Endodermal cell (in vitro differentiated cells): ENCODE measurements around the gene DPP6. TPM values are rescaled to one million over a fixed set of nuclear protein-coding genes. Genes with fewer than 3 reads are reported as not detected.

Source experiments
- DNase-seq: peaks from one replicate; pipeline ENCODE4 v3.0.0-alpha.2; 2017
- H3K27ac ChIP-seq: 2 replicates; pipeline ENCODE4 v1.5.1; 2013; ENCODE audit warnings: mild to moderate bottlenecking, low read depth, low read length, moderate library complexity
- H3K27me3 ChIP-seq: 2 replicates; pipeline ENCODE4 v1.6.1; 2013; ENCODE audit warnings: mild to moderate bottlenecking, low read length, moderate library complexity; ENCODE audit not compliant: insufficient read depth, control insufficient read depth, poor library complexity, severe bottlenecking
- H3K36me3 ChIP-seq: 2 replicates; pipeline ENCODE4 v1.7.0; 2013; ENCODE audit warnings: mild to moderate bottlenecking, low read length, moderate library complexity; ENCODE audit not compliant: control insufficient read depth, insufficient read depth
- H3K4me1 ChIP-seq: one replicate; pipeline ENCODE4 v1.7.0; 2013; ENCODE audit warnings: low read length; ENCODE audit not compliant: control insufficient read depth, insufficient read depth
- H3K4me3 ChIP-seq: 2 replicates; pipeline ENCODE4 v1.5.1; 2013; ENCODE audit warnings: mild to moderate bottlenecking, low read length, moderate library complexity
- H3K9ac ChIP-seq: 2 replicates; pipeline ENCODE4 v1.6.1; 2013; ENCODE audit warnings: mild to moderate bottlenecking, low read length, moderate library complexity; ENCODE audit not compliant: poor library complexity, severe bottlenecking; ENCODE audit errors: extremely low read depth
- H3K9me3 ChIP-seq: 2 replicates; pipeline ENCODE4 v1.6.1; 2013; ENCODE audit warnings: mild to moderate bottlenecking, low read length, moderate library complexity; ENCODE audit not compliant: control insufficient read depth
- H3K27ac Mint-ChIP-seq: 2 replicates; pipeline ENCODE4 v1.8.0; 2020; ENCODE audit warnings: mixed read lengths
- H3K27me3 Mint-ChIP-seq: 2 replicates; pipeline ENCODE4 v1.8.0; 2021; ENCODE audit warnings: mild to moderate bottlenecking, mixed read lengths; ENCODE audit not compliant: insufficient read depth
- H3K36me3 Mint-ChIP-seq: 2 replicates; pipeline ENCODE4 v1.8.0; 2020; ENCODE audit warnings: low read depth, mixed read lengths
- H3K4me1 Mint-ChIP-seq: 2 replicates; pipeline ENCODE4 v1.8.0; 2020; ENCODE audit warnings: mixed read lengths
- H3K4me3 Mint-ChIP-seq: 2 replicates; pipeline ENCODE4 v1.8.0; 2020; ENCODE audit warnings: mild to moderate bottlenecking, moderate library complexity, mixed read lengths
- H3K9me3 Mint-ChIP-seq: 2 replicates; pipeline ENCODE4 v1.8.0; 2020; ENCODE audit warnings: mild to moderate bottlenecking, mixed read lengths
- CTCF ChIP-seq: fragments of 200-600 bp; sonication (generic); conservative IDR thresholded peaks from 2 replicates; pipeline ENCODE4 v1.5.0; 2021; ENCODE audit warnings: antibody characterized with exemption, mild to moderate bottlenecking
- WGBS, 2 experiments: methylation state at CpG; one replicate each; pipeline versions ENCODE4 v1.1.5 to v1.1.7; 2013; ENCODE audit warnings: missing lambda C conversion rate in 2 of 2, mixed read lengths in 1 of 2; ENCODE audit not compliant: insufficient coverage in 1 of 2, insufficient read length in 1 of 2; 5-methylcytosine and 5-hydroxymethylcytosine counted together
- total RNA-seq, 2 donors: library from RNA; stranded (reverse); fragmentation: NEBNext Ultra II Directional in 1 of 2; extraction: Animal tissue kit (Norgen Biotek cat#: 25700) in 1 of 2; gene quantifications; 2 replicates in 1 of 2; 3 replicates in 1 of 2; pipeline ENCODE4 v1.2.1, GENCODE V29; 2021

Gene DPP6
- total RNA-seq, 2 donors from 2014 or later = 1.7 to 3.0 TPM

GRCh38 chr7:154695836-154696235 lies 643.6 kb downstream of the DPP6 start:
- DNase-seq = no peak
- Histone ChIP-seq H3K9ac (no peak overlapping the region), H3K4me3 (no peak overlapping the region), H3K27me3 (no peaks in the 10 kb centered on the region), H3K4me1 (no peaks in the 10 kb centered on the region), H3K36me3 (no peaks in the 10 kb centered on the region), H3K27ac (no peak overlapping the region), H3K9me3 (no peaks in the 10 kb centered on the region)
- H3K9me3 Mint-ChIP-seq = no peaks in the 10 kb centered on the region
- no peak overlapping the region for H3K27ac Mint-ChIP-seq
- peaks cover 6% of the 10 kb centered on the region for H3K4me1 Mint-ChIP-seq
- WGBS, 2 experiments = 92 to 95% methylated on average over 9 to 14 of the region's 14 CpGs
- no peak for TF ChIP-seq CTCF
- no peaks in the 10 kb centered on the region for H3K36me3 Mint-ChIP-seq
- no peak overlapping the region for H3K4me3 Mint-ChIP-seq
- H3K27me3 Mint-ChIP-seq = no peaks in the 10 kb centered on the region

DNA sequence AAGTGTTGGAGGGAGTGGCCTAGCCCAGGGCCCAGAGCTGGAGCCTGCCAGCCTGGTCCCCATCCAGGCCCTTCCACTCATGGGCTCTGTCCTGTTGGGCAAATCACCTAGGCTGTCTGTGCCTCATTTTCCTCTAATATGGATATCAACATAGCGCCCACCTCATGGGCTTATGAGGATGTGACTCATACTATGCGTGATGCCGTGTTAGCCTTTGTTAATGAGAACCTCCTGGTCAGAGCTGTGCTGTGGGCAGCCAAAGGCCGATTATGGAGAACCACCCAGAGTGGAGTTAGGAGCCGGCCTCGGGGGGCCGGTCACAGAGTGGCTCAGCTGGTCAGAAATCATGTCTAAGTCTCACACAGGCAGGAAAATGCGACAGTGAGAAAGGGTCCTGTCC lies 644.4 kb downstream of the DPP6 start:
- 92 to 95% methylated on average over 6 to 8 of the region's 8 CpGs for WGBS, 2 experiments
- no peak overlapping the region for H3K4me3 Mint-ChIP-seq

DNA sequence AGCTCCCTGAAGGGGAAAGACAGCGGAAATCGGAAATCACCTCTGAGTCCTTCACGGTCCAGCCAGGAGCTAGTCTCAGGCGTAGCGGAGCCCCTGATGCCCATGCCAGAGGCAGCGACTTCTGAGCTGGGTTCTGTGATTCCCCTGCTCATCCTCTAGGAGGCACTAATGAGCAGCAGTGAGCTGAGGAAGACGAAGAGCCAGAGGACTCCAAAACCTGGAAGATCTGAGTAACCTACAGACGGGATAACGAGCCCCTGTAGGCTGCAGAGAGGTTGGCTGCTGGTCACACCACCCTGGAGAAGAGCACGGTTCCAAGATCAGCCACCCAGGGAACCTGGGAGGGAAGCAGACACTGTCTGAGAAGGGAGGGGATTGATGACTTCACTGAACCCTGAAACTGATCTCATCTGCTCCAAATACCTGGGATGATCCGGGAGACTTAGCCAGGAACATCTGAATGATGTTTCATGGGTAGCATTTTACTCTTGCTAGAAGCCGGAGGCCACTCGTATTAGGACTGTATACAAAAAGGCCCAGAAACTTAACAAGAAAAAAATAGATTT lies 646.6 kb downstream of the DPP6 start:
- WGBS, 2 experiments = 67 to 75% methylated on average over 10 to 13 of the region's 13 CpGs
- Histone ChIP-seq H3K9me3 (no peaks in the 10 kb centered on the region), H3K27ac (no peak overlapping the region), H3K9ac (no peak overlapping the region), H3K36me3 (no peaks in the 10 kb centered on the region), H3K4me3 (no peak overlapping the region), H3K27me3 (no peaks in the 10 kb centered on the region), H3K4me1 (no peaks in the 10 kb centered on the region)
- TF ChIP-seq CTCF = peak; percentile 91
- peak; percentile 89 for DNase-seq
- Mint-ChIP-seq H3K4me3 (no peak overlapping the region), H3K27me3 (no peaks in the 10 kb centered on the region), H3K27ac (no peak overlapping the region), H3K9me3 (peaks cover 6% of the 10 kb centered on the region), H3K36me3 (no peaks in the 10 kb centered on the region), H3K4me1 (peaks cover 6% of the 10 kb centered on the region)

More for the DNA sequence above, 644.4 kb downstream of the DPP6 start:
- Histone ChIP-seq H3K27ac (no peak overlapping the region), H3K27me3 (no peaks in the 10 kb centered on the region), H3K4me1 (no peaks in the 10 kb centered on the region), H3K9ac (no peak overlapping the region), H3K36me3 (no peaks in the 10 kb centered on the region), H3K4me3 (no peak overlapping the region), H3K9me3 (no peaks in the 10 kb centered on the region)
- H3K36me3 Mint-ChIP-seq = no peaks in the 10 kb centered on the region
- peaks cover 6% of the 10 kb centered on the region for H3K4me1 Mint-ChIP-seq
- no peaks in the 10 kb centered on the region for H3K27me3 Mint-ChIP-seq
- H3K9me3 Mint-ChIP-seq = no peaks in the 10 kb centered on the region
- H3K27ac Mint-ChIP-seq = no peak overlapping the region
- no peak for TF ChIP-seq CTCF
- no peak for DNase-seq
